ENCODE data around the gene CTXND1.

DNA sequence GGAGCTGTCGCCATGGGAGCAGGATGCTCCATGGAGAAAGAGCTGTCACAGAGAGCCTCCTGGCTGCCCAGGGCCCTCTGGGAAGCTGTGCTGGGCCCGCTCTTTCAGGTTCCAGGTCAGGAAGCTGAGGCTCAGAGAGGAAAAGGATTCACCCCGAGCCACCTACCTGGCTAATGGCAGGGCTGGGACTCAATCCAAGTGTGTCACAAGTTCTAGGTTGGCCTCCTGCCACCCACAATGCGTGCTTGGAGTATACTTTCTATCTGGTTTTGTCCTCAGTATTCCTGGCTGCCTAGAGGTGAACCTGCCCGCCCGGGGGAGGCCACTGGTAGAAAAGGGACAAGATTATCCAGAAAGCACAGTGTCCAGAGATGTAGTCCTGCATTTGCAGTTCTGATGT lies 75.6 kb downstream of the CTXND1 start:
- TF ChIP-seq, protein P1, sequence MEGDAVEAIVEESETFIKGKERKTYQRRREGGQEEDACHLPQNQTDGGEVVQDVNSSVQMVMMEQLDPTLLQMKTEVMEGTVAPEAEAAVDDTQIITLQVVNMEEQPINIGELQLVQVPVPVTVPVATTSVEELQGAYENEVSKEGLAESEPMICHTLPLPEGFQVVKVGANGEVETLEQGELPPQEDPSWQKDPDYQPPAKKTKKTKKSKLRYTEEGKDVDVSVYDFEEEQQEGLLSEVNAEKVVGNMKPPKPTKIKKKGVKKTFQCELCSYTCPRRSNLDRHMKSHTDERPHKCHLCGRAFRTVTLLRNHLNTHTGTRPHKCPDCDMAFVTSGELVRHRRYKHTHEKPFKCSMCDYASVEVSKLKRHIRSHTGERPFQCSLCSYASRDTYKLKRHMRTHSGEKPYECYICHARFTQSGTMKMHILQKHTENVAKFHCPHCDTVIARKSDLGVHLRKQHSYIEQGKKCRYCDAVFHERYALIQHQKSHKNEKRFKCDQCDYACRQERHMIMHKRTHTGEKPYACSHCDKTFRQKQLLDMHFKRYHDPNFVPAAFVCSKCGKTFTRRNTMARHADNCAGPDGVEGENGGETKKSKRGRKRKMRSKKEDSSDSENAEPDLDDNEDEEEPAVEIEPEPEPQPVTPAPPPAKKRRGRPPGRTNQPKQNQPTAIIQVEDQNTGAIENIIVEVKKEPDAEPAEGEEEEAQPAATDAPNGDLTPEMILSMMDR (conservative IDR thresholded peaks at IDR 0.05; ENCODE audit: low read depth, low read length), result no peak
- TF ChIP-seq POLR2A (IDR thresholded peaks at IDR 0.05; ENCODE audit: low read depth, low read length), result no peak
- TF ChIP-seq, protein P2, sequence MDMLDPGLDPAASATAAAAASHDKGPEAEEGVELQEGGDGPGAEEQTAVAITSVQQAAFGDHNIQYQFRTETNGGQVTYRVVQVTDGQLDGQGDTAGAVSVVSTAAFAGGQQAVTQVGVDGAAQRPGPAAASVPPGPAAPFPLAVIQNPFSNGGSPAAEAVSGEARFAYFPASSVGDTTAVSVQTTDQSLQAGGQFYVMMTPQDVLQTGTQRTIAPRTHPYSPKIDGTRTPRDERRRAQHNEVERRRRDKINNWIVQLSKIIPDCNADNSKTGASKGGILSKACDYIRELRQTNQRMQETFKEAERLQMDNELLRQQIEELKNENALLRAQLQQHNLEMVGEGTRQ (IDR thresholded peaks at IDR 0.05; ENCODE audit: low read depth, low read length), result no peak
- no peak for TF ChIP-seq FOS (IDR thresholded peaks at IDR 0.05; ENCODE audit: low read depth, low read length)
- no peak for TF ChIP-seq RAD21 (IDR thresholded peaks at IDR 0.05; ENCODE audit: low read length)
- no peak for TF ChIP-seq MAFK (IDR thresholded peaks at IDR 0.05; ENCODE audit: low read depth, low read length)
- no peak for TF ChIP-seq CEBPB (IDR thresholded peaks at IDR 0.05; ENCODE audit: low read depth, low read length)
- no peak for TF ChIP-seq RFX5 (IDR thresholded peaks at IDR 0.05; ENCODE audit: low read depth, low read length)

Measured in IMR-90 (cell line).